Gastrocnemius medialis (tissue), 4 donors: ENCODE results near the gene HPCAL1.

Experiments used
- POLR2A ChIP-seq, 2 donors: fragments of 450-650 bp; IDR thresholded peaks; one replicate each; pipeline ENCODE4 v1.6.1; 2017; ENCODE audit warnings: antibody characterized with exemption in 2 of 2, mild to moderate bottlenecking in 2 of 2, moderate library complexity in 2 of 2
- TF ChIP-seq, protein P1 (sequence below), 5 experiments: fragments of 450-650 bp in 3 of 5; fragments of 200-600 bp in 2 of 5; sonication (generic) in 2 of 5; IDR thresholded peaks in 4 of 5; conservative IDR thresholded peaks in 1 of 5; 1 replicate in 4 of 5; 2 replicates in 1 of 5; pipeline ENCODE4 v1.5.1; 2016 to 2019; ENCODE audit warnings: antibody characterized with exemption in 5 of 5, mild to moderate bottlenecking in 3 of 5, moderate library complexity in 3 of 5

GRCh38 chr2:10469955-10470608, 167.4 kb downstream of the HPCAL1 start:
- TF ChIP-seq, protein P1, sequence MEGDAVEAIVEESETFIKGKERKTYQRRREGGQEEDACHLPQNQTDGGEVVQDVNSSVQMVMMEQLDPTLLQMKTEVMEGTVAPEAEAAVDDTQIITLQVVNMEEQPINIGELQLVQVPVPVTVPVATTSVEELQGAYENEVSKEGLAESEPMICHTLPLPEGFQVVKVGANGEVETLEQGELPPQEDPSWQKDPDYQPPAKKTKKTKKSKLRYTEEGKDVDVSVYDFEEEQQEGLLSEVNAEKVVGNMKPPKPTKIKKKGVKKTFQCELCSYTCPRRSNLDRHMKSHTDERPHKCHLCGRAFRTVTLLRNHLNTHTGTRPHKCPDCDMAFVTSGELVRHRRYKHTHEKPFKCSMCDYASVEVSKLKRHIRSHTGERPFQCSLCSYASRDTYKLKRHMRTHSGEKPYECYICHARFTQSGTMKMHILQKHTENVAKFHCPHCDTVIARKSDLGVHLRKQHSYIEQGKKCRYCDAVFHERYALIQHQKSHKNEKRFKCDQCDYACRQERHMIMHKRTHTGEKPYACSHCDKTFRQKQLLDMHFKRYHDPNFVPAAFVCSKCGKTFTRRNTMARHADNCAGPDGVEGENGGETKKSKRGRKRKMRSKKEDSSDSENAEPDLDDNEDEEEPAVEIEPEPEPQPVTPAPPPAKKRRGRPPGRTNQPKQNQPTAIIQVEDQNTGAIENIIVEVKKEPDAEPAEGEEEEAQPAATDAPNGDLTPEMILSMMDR (IDR thresholded peaks at IDR 0.05 in 4 of 5, conservative IDR thresholded peaks at IDR 0.05 in 1 of 5): no peak
- no peak for TF ChIP-seq POLR2A (IDR thresholded peaks at IDR 0.05)
